GM18507 (cell line): Measurements from ENCODE around the gene PTPRN2.
"Not testable (repeated sequence)": the region's sequence is repeated elsewhere in the genome, so short reads cannot be mapped to it uniquely, and the experiment has no call there.

Experiments
- DNase-seq: peaks from one replicate; pipeline ENCODE4 v3.0.0; 2011; ENCODE audit warnings: low read depth; ENCODE audit not compliant: insufficient read length; ENCODE audit errors: extremely low spot score
- FAIRE-seq: peaks from 2 replicates; lab custom pipeline; 2011; peaks lifted over from hg19 to GRCh38; lab: Jason Lieb, UNC

PTPRN2 gene

GRCh38 chr7:157927313-157927925 lies 660.2 kb downstream of the PTPRN2 start:
- no peak for DNase-seq
- no peak for FAIRE-seq

DNA sequence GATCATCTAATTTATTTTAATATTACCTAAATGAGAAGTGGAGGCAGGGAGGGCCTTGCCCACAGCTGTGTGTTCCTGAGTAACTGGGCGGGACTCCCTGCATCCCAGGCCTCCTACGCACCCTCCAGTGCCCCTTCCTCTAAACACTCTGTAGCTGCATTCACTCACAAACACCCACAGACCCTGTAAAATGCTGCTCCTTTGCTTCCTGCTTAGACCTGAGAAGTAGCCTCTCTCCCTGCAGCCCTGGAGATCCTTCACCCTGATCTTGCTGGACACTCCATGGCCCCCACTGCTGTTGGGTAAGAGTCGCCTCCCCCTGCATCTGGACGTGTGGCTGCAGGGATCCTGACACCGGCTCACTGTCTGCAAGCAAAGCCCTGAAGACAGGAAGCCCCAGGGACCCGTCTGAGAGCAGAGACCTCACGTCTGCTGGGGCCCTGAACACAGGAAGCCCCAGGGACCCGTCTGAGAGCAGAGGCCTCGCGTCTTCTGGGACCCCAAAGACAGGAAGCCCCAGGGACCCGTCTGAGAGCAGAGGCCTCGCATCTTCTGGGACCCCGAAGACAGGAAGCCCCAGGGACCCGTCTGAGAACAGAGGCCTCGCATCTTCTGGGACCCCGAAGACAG lies 661.0 kb downstream of the PTPRN2 start:
- FAIRE-seq (no peak), DNase-seq (no peak)

DNA sequence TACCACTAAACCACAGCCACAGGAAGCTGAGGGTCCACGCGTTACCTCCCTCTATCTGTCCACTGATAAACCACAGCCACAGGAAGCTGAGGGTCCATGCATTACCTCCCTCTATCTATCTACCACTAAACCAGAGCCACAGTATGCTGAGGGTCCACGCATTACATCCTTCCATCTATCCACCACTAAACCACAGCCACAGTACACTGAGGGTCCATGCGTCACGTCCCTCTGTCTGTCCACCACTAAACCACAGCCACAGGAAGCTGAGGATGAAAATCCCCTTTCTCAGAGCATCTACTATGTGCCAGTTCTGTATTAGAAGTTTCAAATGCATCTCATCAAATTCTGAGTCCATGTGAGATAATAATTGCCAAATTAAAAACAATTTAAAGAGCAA lies 661.5 kb downstream of the PTPRN2 start:
- DNase-seq, result no peak
- no peak for FAIRE-seq

DNA sequence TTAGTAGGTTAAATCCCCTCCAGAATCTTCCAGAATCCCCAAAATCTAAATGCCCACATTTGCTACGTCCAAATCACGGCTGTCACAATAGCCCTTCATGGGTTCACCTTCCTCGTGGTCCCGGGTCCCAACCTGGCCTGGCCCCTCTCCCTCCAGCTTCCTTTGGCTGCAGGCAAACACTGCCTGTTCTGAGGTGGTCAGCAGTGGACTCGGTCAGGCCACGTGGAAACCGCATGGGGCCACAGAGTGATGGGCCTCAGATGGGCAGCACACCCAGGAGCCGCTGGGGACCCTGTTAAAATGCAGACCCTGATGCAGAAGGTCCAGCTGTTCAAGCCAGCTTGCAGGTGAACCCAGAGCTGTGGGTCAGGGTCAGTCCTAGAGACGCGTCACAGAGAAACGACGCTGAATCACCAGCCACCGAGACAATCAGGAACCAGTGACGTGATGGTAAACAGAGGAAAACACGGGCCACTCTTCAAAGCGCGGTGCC lies 662.2 kb downstream of the PTPRN2 start:
- DNase-seq, result no peak
- FAIRE-seq, result no peak

DNA sequence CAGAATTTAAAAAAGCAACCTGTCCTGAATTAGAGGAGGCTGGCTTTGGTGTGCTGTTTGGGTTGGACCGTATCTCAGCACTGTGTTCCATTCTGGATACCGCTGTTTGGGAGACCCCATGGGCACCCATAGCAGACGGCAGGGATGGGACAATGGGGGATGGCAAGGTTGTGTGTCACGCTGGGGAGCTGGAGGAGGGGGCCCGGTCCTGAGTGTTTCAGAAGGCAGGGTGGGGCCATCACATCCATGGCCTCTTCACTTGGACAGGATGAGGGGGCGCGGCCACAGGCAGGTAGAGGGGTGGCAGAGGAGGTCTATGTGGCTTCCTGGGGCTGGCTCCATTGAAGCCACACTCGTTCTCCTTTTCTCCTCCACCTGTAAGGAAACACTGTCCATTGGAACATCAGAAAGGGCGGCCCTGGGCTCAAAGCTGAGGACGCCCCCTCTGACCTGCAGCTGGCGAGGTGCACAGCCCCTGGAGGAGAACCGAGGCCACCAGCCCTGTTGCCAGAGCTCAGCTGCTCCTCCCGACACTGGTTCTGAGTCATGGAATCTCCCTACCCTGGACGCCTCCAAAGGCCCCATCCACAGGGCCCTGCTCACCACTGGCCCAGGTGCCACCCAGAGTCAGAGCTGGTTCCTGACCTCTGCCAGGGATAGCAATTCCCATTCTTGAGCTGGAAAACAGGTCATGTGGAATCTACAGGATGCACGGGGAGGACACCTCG lies 663.6 kb downstream of the PTPRN2 start:
- DNase-seq (no peak), FAIRE-seq (no peak)

- FAIRE-seq (no peak), DNase-seq (no peak)
These were observed 665.0 kb downstream of the PTPRN2 start for GRCh38 chr7:157922576-157922975.

- DNase-seq (no peak), FAIRE-seq (no peak)
These were observed 669.1 kb downstream of the PTPRN2 start for GRCh38 chr7:157918326-157919080.

DNA sequence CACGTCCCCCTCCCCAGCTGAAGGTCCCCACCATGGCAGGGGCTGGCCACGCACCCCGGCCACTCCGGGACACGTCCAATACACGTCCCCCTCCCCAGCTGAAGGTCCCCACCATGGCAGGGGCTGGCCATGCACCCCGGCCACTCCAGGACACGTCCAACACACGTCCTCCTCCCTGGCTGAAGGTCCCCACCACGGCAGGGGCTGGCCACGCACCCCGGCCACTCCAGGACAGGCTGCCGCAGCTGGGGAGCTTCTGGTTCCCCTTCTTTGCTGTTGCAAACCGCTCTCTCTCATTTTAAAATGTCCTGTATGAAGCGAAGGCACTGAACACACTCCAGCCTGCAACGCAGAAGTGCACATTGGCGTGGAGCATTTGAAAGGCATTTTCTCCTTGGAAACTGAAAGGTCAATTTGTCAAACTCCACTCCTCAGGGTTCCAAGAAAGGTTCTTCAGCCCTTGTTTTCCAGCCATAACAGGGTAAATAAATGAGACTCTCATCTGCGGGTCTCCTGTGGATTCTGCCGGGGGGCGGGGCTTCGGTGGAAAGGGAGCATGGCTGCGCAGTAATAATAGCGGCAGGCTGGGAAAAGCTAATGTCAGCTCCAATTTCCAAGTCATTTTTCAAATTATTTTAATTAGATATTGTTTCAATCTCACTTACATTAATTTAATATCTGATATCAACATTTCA lies 670.5 kb downstream of the PTPRN2 start:
- FAIRE-seq (no peak), DNase-seq (no peak)

DNA sequence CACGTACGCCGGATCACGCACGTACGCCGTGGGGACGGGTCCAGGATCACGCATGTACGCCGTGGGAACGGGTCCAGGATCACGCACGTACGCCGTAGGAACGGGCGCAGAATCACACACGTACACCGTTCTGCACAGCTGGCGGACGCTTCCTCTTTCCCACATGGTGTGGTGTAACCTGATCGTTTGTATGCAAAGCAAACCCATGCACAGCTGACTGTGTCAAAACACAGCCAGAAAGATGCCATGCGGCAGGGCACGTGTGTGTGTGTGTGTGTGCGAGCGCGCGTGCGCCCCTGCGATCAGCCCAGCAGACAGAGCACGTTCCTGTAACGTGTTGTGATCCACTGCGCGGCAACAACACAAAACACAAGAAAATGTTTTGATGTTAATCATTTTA lies 677.2 kb downstream of the PTPRN2 start:
- FAIRE-seq (no peak), DNase-seq (no peak)

GRCh38 chr7:157910045-157910444 lies 677.6 kb downstream of the PTPRN2 start:
- DNase-seq, FAIRE-seq: not testable (repeated sequence)

GRCh38 chr7:157909370-157909769 lies 678.3 kb downstream of the PTPRN2 start:
- FAIRE-seq (no peak), DNase-seq (no peak)

- no peak for FAIRE-seq
- DNase-seq, result no peak
These were observed 679.4 kb downstream of the PTPRN2 start for GRCh38 chr7:157908006-157908782.

DNA sequence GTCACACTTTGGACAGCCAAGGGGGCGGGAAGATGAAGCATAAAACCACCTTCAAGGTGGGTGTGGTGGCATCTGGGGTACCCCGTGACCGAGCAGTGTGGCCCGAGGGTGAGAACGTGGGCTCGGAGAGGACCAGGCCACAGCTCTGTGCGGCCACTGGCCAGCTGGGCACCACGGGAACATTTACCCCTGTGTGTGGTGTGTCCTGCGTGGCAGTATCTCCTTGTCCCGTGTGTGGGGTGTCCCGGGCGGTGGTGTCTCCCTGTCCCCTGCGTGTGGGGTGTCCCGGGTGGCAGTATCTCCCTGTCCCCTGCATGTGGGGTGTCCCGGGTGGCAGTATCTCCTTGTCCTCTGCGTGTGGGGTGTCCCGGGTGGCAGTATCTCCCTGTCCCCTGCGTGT lies 680.5 kb downstream of the PTPRN2 start:
- FAIRE-seq (no peak), DNase-seq (no peak)

DNA sequence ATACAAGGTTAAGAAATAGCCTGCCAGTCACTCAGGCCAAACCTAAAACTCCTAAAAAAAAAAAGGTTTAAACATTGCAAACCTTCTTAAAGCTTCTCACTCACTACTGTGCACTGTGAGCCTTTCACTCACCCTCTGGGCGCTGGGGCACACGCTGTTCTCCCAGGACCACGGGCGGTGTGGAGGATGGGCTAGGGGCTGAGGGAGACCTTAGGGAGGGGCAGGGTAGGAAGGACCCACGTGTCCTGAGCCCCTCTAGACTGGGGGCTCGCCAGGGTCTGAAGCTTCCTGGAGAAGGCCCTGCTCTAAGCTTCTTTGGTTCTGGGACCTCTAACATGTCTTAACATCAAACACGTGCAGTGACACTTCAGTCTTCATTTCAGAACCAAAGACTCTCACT lies 681.0 kb downstream of the PTPRN2 start:
- no peak for DNase-seq
- FAIRE-seq, result no peak

GRCh38 chr7:157905651-157906461 lies 681.8 kb downstream of the PTPRN2 start:
- no peak for DNase-seq

GRCh38 chr7:157904866-157905570 lies 682.6 kb downstream of the PTPRN2 start:
- DNase-seq (no peak), FAIRE-seq (no peak)

More at GRCh38 chr7:157905651-157906461, 681.8 kb downstream of the PTPRN2 start:
- FAIRE-seq, result no peak

GRCh38 chr7:157904211-157904865 lies 683.3 kb downstream of the PTPRN2 start:
- DNase-seq, result no peak
- no peak for FAIRE-seq
